LoVo (cell line): ENCODE data around the gene PRSS35.
"Not testable (repeated sequence)": the region's sequence is repeated elsewhere in the genome, so short reads cannot be mapped to it uniquely, and the experiment has no call there.

Experiments used
- DNase-seq: peaks from one replicate; pipeline ENCODE4 v3.0.0-alpha.2; 2016; ENCODE audit warnings: low spot score

The PRSS35 gene

GRCh38 chr6:83511901-83512681, at the start of gene PRSS35:
Gene PRSS35 (plus strand): TSS chr6:83512534. CDS start chr6:83523442, 10,908 bp downstream.
- peak; percentile 53 for DNase-seq

DNA sequence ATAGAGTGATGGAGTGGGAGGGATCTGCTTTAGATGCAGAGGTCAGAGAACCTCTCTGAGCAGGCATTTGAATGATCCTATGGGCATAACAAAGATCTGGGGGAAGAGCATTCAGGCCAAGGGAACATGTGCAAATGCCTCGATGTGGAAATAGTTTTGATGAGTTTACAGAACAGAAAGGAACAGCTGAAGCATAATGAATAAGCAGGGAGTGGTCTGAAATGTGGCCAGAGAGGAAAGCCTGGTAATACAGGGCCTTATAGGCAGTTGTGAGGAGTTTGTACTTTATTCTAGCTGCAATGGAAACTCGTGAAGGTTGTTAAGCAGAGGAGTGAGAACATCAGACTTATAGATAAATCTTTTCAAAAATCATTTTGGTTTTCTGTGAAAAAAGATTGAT, 48.4 kb upstream of the PRSS35 start:
- DNase-seq, result peak; percentile 53

DNA sequence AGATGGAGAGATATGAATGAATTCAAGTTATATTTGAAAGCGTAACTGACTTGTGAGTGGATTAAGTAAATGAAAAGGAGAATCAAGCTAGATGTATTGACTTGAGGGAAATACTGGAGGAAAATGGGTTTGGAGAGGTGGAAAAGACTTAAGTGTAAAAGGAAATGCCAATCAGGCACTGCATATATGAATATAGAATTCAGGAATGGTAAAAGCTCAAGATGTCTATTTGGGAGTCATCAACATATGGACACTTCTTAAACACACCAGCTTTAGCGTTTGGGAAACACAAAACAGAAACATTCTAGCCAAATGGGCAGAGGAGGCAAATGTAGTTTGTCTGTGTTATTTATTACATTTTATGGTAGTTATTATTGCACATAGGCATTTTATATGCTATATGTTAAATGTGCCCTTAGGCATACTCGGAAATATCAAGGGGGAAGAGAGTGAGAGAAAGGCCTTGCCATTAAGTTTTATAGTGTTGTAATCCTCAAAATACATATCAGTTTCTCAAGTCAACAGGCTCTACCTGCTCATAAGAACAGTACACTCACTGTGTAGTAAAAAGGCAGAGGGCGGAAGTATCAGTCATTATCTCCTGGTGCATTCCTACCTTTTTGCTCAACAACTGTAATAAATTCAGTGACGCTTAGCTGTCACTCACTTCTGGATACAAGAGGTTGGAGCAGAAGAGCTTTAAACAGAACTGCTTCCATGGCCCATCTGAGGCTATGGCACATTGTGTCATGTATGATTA, 47.8 kb upstream of the PRSS35 start:
- DNase-seq, result peak; percentile 88

DNA sequence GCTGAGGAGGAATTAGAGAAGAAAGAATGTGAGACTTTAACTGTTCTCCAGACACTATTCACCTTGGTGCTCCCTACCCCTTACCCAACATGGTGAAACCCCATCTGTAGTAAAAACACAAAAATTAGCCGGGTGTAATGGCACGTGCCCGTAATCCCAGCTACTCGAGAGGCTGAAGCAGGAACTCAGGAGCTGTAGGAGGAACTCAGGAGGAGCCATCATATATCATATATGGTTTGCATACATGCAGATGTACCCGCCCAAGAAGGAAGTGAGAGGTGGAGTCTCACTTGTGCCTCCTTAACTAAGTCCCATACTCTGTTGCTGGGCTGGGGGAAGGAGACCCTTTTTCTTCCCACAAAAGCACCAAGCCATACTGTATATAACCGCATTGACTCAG, 46.0 kb upstream of the PRSS35 start:
- no peak for DNase-seq

DNA sequence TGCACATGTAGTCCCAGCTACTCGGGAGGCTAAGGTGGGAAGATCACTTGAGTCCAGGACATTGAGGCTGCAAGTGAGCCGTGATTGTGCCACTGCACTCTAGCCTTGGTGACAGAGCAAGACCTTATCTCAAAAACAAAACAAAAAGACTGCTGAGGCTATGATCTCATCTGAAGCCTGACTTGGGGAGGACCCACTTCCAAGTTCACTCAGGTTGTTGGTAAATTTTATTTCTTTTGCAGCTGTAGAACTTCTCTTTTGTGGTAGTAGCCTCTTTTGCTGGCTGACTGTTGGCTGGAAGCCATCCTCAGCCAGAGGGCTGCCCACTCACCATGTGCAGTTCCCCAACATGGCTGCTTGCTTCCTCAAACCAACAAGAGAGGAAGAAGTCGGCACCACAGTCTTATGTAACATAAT, 44.7 kb upstream of the PRSS35 start:
- DNase-seq, result no peak

DNA sequence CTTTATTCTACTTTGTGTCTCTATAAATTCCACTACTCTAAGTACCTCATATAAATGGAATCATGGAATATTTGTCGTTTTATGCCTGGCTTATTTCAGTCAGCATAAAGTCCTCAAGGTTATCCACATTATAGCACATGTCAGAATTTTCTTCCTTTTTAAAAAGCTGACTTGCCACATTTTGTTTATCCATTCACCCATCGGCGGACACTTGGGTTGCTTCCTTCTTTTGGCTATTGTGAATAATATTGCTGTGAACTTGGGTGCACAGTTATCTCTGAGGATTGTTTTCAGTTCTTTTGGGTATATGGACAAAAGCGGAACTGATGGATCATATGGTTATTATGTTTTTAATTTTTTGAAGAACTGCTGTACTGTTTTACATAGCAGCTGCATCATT, 42.3 kb upstream of the PRSS35 start:
- DNase-seq, result no peak

GRCh38 chr6:83470587-83470986, 41.7 kb upstream of the PRSS35 start:
- DNase-seq, result no peak

DNA sequence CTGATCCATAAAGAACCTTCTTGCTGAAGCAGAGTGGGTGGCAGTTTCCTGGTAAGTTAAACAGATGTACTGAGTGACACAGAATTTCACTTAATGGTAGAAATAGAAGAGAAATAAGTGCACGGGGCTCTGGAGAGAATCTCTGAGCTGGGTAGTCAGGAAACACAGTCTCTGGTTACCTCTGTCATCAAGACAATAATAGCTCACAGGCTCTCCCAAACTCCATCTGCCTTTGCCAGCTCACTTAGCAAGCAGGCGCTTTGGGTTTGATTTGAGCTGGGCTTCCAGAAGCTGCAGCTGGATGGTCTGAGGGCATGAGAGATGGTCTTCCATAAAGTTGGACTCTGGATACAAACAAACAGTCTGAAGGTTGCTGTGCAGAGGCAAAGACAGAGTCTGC, 39.6 kb upstream of the PRSS35 start:
- no peak for DNase-seq

- DNase-seq, result peak; percentile 27
Measured at GRCh38 chr6:83474309-83474708, 38.0 kb upstream of the PRSS35 start.

GRCh38 chr6:83476971-83477370, 35.4 kb upstream of the PRSS35 start:
- DNase-seq, result no peak

GRCh38 chr6:83479389-83479788, 32.9 kb upstream of the PRSS35 start:
- DNase-seq, result no peak

GRCh38 chr6:83480470-83480869, 31.9 kb upstream of the PRSS35 start:
- DNase-seq, result no peak

DNA sequence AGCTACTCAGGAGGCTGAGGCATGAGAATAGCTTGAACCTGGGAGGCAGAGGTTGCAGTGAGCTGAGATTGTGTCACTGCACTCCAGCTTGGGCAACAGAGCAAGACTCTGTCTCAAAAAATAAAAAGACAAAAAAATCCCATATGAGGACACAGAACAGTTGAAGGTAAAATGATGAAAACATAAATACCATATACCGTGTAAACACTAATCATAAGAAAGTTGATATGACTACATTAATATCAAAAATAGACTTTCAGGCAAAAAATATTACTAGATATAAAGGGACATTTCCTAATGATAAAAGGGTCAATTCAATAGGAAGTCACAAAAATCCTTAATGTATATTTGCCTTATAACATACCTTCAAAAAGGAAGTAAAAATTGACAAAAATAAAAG, 30.4 kb upstream of the PRSS35 start:
- DNase-seq, result not testable (repeated sequence)

DNA sequence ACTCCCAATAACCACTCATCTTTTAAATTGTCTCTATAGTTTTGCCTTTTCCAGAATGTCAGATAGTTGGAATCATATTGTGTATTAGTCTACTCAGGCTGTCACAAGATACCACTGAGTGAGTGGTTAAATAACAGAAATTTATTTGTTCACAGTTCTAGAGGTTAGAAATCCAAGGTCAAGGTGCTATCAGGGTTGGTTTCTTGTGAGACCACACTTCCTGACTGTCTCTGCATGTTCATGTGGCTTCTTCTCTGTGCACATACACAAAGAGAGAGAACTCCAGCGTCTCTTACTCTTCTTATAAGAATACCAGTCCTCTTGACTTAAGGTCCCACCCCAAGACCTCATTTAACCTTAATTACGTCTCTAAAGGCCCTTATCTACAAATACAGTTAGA, 23.9 kb upstream of the PRSS35 start:
- DNase-seq, result no peak

GRCh38 chr6:83488861-83489260, 23.5 kb upstream of the PRSS35 start:
- DNase-seq, result no peak

DNA sequence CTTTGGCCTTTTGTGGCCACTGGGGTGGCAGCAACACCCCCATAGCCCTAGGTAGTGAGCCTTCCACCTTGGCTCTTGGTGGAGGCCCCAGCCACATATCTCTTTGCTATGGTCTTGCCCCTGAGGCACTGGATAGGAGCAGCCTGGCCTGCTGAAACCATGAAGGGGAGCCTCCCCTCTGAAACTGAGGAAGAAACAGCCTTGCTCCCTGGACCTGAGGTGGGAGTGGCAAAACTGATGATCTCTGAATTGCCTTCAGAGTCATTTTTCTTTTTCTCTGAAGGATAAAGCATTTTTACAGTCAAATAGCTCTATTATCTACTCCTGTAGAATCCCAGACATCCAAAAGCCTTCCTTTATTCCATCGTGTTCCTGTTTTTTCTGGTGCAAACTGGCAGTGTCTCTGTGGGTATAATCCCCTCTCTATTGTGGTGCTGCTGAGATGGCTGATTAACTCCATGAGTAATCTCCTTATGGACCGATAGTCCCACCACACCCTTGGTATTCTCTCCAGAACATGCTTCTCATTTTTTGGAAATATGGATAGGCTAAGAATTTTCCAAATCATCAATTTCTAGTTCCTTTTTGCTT, 22.0 kb upstream of the PRSS35 start:
- DNase-seq, result no peak

- no peak for DNase-seq
Measured at GRCh38 chr6:83505356-83505755, 7.0 kb upstream of the PRSS35 start.

- DNase-seq, result peak; percentile 49
Measured at GRCh38 chr6:83509441-83509840, 2.9 kb upstream of the PRSS35 start.

DNA sequence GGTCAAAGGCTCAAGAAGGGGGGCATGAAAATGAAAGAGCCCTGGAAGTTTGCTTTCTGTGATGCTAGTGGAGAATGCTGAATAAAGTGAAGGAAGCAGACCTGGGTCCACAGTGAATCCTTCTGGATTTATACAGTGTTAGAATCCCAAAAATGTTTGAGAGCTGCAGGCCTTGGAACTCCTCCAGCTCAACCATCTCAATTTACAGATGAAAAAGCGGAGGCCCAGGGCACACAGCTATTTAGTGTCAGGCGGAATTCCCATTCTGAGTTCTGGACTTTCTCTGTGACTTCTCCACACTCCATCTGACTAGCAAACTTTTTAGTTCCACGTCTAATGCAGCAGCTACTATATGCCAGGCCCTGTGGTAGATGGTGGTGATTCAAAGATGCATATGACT, 1.5 kb upstream of the PRSS35 start:
- DNase-seq, result no peak

DNA sequence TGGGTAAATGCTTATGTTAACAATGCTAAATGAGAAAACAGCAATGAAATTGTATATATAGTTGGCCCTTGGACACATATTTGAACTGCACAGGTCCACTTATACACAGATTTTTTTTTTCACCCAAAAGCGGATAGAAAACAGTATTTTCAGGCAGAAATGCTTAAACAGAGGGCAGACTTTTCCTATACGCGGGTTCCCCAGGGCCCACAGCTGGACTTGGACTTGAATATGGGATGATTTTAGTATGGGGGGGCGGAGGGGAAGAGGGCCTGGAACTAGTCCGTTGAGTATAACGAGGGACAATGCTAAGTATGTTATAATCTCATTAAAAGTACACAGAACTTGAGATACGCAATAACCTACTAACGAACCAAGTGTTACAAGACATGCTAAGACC, 1.1 kb upstream of the PRSS35 start:
- no peak for DNase-seq

DNA sequence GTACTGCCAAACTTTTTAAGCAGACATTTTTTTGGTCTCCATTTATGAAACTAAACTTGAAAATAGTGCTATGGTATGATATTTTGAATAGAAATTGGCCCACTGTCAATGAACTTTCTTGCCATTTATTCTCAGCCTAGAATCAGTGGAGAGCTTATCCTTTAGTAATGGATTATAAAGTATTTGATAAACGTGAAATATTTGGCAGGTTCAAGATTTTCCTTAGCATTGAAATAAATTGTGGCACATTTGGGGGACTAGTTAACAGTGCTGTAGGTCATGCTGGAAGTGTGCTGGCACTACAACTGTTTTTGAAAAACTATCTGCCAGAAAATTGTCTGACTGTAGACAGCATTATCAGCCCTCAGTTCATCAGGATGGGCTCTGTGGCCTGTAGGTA, 2.1 kb downstream of the PRSS35 start:
- DNase-seq, result no peak

- DNase-seq, result peak; percentile 72
Measured at GRCh38 chr6:83514866-83515466, 2.6 kb downstream of the PRSS35 start.

- DNase-seq, result no peak
Measured at GRCh38 chr6:83517500-83517899, 5.2 kb downstream of the PRSS35 start.
